Measurements from ENCODE around the gene SCFD2. TPM values are rescaled to one million over a fixed set of nuclear protein-coding genes. Genes with fewer than 3 reads are reported as not detected.
"Not testable (repeated sequence)": the region's sequence is repeated elsewhere in the genome, so short reads cannot be mapped to it uniquely, and the experiment has no call there.

SCFD2 gene
- total RNA-seq, 4 donors from 2014 or later: 24.7 to 49.2 (median 33.9) TPM

DNA sequence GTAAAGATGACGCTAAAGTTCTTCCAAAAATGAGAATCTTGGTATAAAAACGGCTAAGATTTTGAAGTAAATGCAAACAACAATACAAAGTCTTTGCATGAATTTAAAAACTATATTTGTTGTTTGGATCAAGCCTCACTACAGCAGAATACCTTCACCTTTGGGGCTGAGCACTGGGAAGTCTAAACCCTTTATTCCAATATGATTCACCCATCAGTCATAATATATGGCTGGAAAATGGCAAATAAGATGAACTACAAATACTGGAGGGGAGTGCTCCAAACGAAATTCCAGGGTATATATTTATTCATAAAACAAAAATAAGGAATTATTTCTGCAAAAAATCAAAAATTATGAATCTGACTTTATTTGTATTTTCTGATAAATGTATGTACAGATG is 138.4 kb downstream of the SCFD2 start:
- WGBS, 2 donors: 85 to 87% methylated on average over 3 of the region's 3 CpGs
- no peak overlapping the region for H3K4me3 ChIP-seq
- no peak for DNase-seq (ENCODE audit: low spot score in 2 of 2)
- no peaks in the 10 kb centered on the region for H3K9me3 ChIP-seq
- no peaks in the 10 kb centered on the region for H3K36me3 ChIP-seq
- no peak for TF ChIP-seq POLR2A (IDR thresholded peaks at IDR 0.05)
- TF ChIP-seq, protein P1, sequence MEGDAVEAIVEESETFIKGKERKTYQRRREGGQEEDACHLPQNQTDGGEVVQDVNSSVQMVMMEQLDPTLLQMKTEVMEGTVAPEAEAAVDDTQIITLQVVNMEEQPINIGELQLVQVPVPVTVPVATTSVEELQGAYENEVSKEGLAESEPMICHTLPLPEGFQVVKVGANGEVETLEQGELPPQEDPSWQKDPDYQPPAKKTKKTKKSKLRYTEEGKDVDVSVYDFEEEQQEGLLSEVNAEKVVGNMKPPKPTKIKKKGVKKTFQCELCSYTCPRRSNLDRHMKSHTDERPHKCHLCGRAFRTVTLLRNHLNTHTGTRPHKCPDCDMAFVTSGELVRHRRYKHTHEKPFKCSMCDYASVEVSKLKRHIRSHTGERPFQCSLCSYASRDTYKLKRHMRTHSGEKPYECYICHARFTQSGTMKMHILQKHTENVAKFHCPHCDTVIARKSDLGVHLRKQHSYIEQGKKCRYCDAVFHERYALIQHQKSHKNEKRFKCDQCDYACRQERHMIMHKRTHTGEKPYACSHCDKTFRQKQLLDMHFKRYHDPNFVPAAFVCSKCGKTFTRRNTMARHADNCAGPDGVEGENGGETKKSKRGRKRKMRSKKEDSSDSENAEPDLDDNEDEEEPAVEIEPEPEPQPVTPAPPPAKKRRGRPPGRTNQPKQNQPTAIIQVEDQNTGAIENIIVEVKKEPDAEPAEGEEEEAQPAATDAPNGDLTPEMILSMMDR (IDR thresholded peaks at IDR 0.05): no peak
- no peak for TF ChIP-seq EP300 (IDR thresholded peaks at IDR 0.05)
- no peak overlapping the region for H3K27ac ChIP-seq
- H3K27me3 ChIP-seq: no peaks in the 10 kb centered on the region
- no peaks in the 10 kb centered on the region for H3K4me1 ChIP-seq

DNA sequence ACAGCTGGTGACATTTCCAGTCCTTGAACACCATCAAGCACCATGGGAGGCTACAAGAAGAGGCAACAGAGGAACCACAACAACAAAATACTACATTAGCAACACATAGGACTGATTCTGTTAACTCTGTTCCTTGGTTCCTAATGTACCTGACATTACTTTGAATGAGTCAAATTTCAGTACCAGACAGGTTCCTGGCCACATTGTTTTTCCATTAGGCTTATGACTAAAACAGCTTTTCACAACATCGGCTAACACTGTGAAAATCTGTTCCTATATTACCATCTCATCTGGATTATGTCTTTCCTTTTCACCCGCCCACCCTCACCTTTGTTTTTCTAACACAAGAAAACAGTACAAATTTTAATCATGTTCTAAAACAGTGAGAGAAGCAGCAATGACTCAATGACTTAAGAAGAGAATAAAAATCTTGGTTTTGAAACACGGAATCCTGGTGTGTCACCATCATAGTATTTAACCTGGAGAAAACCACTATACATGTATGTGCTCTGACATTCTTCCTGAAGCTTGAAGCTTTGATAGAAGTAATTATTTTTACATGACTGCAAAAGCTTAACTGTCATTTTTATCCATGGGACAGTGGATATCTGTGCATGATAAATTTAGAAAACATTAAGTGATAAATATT is 143.9 kb downstream of the SCFD2 start:
- H3K4me1 ChIP-seq: no peaks in the 10 kb centered on the region
- 89 to 90% methylated on average over 3 of the region's 3 CpGs for WGBS, 2 donors
- H3K9me3 ChIP-seq: no peaks in the 10 kb centered on the region
- H3K27ac ChIP-seq: no peak overlapping the region
- no peaks in the 10 kb centered on the region for H3K27me3 ChIP-seq
- no peak overlapping the region for H3K4me3 ChIP-seq
- TF ChIP-seq POLR2A (IDR thresholded peaks at IDR 0.05) (no peak), EP300 (IDR thresholded peaks at IDR 0.05) (no peak)
- TF ChIP-seq, protein P1 (IDR thresholded peaks at IDR 0.05): no peak
- H3K36me3 ChIP-seq: no peaks in the 10 kb centered on the region
- DNase-seq (ENCODE audit: low spot score in 2 of 2): no peak

DNA sequence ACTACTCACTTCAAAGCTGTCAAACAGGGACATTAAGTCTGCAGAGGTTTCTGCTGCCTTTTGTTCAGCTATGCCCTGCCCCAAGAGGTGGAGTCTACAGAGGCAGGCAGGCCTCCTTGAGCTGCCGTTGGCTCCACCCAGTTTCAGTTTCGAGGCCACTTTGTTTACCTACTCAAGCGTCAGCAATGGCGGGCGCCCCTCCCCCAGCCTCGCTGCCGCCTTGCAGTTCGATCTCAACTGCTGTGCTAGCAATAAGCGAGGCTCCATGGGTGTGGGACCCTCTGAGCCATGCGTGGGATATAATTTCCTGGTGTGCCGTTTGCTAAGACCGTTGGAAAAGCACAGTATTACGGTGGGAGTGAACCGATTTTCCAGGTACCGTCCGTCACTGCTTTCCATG is 146.7 kb downstream of the SCFD2 start:
- not testable (repeated sequence) for H3K4me3 ChIP-seq; H3K9me3 ChIP-seq; H3K36me3 ChIP-seq; H3K27me3 ChIP-seq; DNase-seq (ENCODE audit: low spot score in 2 of 2); H3K27ac ChIP-seq; H3K4me1 ChIP-seq
- WGBS, 2 donors: 93 to 94% methylated on average over 14 to 16 of the region's 16 CpGs

DNA sequence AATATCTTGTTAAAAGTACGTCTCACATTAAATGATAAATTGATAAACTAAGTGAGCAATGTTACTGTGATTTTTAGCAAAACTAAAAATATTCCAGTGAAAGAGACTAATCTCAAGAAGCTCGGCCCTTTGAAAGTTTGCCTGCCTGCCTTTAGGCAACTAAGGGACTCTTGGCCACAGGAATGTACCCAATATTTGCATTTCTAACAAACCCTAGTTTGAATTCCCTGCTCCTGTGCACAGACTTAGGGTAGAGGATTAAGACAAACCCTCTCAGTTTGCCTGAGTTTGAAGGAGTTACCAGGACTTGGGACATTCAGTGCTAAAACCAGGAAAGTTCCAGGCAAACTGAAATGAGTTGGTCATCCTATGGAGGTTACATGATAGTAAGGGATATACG is 157.1 kb downstream of the SCFD2 start:
- Histone ChIP-seq H3K4me3 (no peak overlapping the region), H3K27me3 (no peaks in the 10 kb centered on the region), H3K27ac (no peak overlapping the region), H3K4me1 (no peaks in the 10 kb centered on the region), H3K36me3 (peaks cover 0 to 3% (median 2%) of the 10 kb centered on the region in 3 donors), H3K9me3 (no peaks in the 10 kb centered on the region)
- no peak for DNase-seq (ENCODE audit: low spot score in 2 of 2)
- TF ChIP-seq, protein P1 (IDR thresholded peaks at IDR 0.05): no peak
- TF ChIP-seq POLR2A (IDR thresholded peaks at IDR 0.05): no peak
- no peak for TF ChIP-seq EP300 (IDR thresholded peaks at IDR 0.05)
- WGBS, 2 donors: 88 to 92% methylated on average over 3 of the region's 3 CpGs

DNA sequence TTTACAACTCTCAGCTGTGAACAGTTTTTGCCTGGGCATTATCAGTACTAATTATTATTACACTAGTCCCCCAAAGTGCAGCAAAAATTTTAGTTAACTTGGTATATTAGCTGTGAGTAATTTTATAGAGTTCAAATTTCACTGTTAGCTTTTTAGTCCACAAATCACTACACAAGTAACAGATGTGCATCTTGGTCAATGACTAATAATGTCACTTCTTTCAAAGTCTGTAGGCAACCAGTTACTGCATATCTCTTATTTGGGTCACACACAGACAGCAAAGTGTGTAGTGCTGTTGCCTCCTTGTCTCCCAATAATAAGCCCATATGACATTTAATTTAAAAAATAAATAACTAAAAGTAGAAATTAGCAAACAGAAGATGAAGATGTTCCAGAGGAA is 159.9 kb downstream of the SCFD2 start:
- Histone ChIP-seq H3K36me3 (peaks cover 0 to 2% (median 0%) of the 10 kb centered on the region in 3 donors), H3K27ac (no peak overlapping the region), H3K9me3 (no peaks in the 10 kb centered on the region), H3K27me3 (no peaks in the 10 kb centered on the region), H3K4me1 (no peaks in the 10 kb centered on the region), H3K4me3 (no peak overlapping the region)
- TF ChIP-seq POLR2A (IDR thresholded peaks at IDR 0.05): no peak
- TF ChIP-seq, protein P1 (IDR thresholded peaks at IDR 0.05): no peak
- no peak for TF ChIP-seq EP300 (IDR thresholded peaks at IDR 0.05)
- no peak for DNase-seq (ENCODE audit: low spot score in 2 of 2)

DNA sequence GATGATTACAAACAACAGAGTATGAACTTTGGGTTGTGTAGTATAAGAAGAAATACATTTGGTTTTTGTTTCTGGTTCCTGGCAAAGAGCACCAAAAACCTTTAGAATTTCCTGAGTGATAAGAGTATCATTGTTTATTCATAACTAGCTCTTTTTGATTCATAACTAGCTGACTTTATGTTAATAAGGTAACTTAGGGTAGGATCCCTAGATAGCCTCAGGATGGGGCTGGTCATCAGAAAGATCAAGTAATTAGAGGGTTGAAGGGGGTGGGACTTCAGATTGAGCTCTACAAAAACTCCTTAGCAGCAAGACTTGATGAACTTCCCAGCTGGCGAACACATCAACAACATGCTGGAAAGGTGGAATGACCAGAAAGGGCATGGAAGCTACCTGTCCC is 166.5 kb downstream of the SCFD2 start:
- Histone ChIP-seq H3K4me3 (no peak overlapping the region), H3K9me3 (no peaks in the 10 kb centered on the region), H3K27me3 (no peaks in the 10 kb centered on the region), H3K4me1 (peaks cover 0 to 16% (median 0%) of the 10 kb centered on the region in 4 donors), H3K36me3 (no peaks in the 10 kb centered on the region), H3K27ac (no peak overlapping the region)
- WGBS, 2 donors: 96 to 100% methylated on average over 1 of the region's 1 CpG
- no peak for TF ChIP-seq POLR2A (IDR thresholded peaks at IDR 0.05)
- no peak for TF ChIP-seq EP300 (IDR thresholded peaks at IDR 0.05)
- no peak for DNase-seq (ENCODE audit: low spot score in 2 of 2)
